Parathyroid adenoma (tissue), 2 donors: ENCODE measurements around the gene CD44.
A peak's percentile ranks its signal among the peaks of the same experiment; 100 is the strongest.

Experiments
- H2AFZ ChIP-seq: fragments of 300-600 bp; sonication (generic); one replicate; pipeline ENCODE4 v1.7.0; 2017; ENCODE audit warnings: antibody characterized with exemption, mild to moderate bottlenecking
- H3K27ac ChIP-seq: fragments of 300-600 bp; sonication (generic); one replicate; pipeline ENCODE4 v1.7.0; 2017
- H3K27me3 ChIP-seq: fragments of 300-600 bp; sonication (generic); one replicate; pipeline ENCODE4 v1.7.0; 2017; ENCODE audit warnings: low read length; ENCODE audit not compliant: control insufficient read depth, insufficient read depth
- H3K36me3 ChIP-seq: fragments of 300-600 bp; sonication (generic); one replicate; pipeline ENCODE4 v1.7.0; 2017; ENCODE audit warnings: low read length; ENCODE audit not compliant: control insufficient read depth, insufficient read depth
- H3K4me1 ChIP-seq: fragments of 300-600 bp; sonication (generic); one replicate; pipeline ENCODE4 v1.7.0; 2017; ENCODE audit warnings: control low read depth
- H3K4me2 ChIP-seq: fragments of 300-600 bp; sonication (generic); one replicate; pipeline ENCODE4 v1.7.0; 2017; ENCODE audit warnings: low read length
- H3K4me3 ChIP-seq: fragments of 300-600 bp; sonication (generic); one replicate; pipeline ENCODE4 v1.7.0; 2017; ENCODE audit warnings: low read depth, low read length
- H3K79me2 ChIP-seq: fragments of 300-600 bp; sonication (generic); one replicate; pipeline ENCODE4 v1.7.0; 2017; ENCODE audit warnings: control low read depth
- H3K9ac ChIP-seq: fragments of 300-600 bp; sonication (generic); one replicate; pipeline ENCODE4 v1.7.0; 2017; ENCODE audit warnings: mild to moderate bottlenecking
- H3K9me3 ChIP-seq: fragments of 300-600 bp; sonication (generic); one replicate; pipeline ENCODE4 v1.7.0; 2017; ENCODE audit warnings: low read length; ENCODE audit not compliant: control insufficient read depth
- CTCF ChIP-seq: fragments of 300-600 bp; sonication (generic); IDR thresholded peaks from one replicate; pipeline ENCODE4 v1.7.0; 2017; ENCODE audit warnings: antibody characterized with exemption, mild to moderate bottlenecking
- donor health status: primary hyperparathyroidism.

Gene CD44

GRCh38 chr11:35183326-35183925 lies 44.5 kb downstream of the CD44 start:
- no peaks in the 10 kb centered on the region for H3K36me3 ChIP-seq

GRCh38 chr11:35185696-35186095 lies 46.7 kb downstream of the CD44 start:
- H3K9me3 ChIP-seq, result no peaks in the 10 kb centered on the region
- H3K9ac ChIP-seq, result no peak overlapping the region
- H2AFZ ChIP-seq, result no peak overlapping the region
- no peaks in the 10 kb centered on the region for H3K4me1 ChIP-seq
- no peaks in the 10 kb centered on the region for H3K79me2 ChIP-seq
- H3K36me3 ChIP-seq, result no peaks in the 10 kb centered on the region
- TF ChIP-seq CTCF, result no peak
- H3K4me3 ChIP-seq, result no peak overlapping the region
- no peak overlapping the region for H3K27ac ChIP-seq
- no peaks in the 10 kb centered on the region for H3K27me3 ChIP-seq
- no peak overlapping the region for H3K4me2 ChIP-seq

More at GRCh38 chr11:35183326-35183925, 44.5 kb downstream of the CD44 start:
- Histone ChIP-seq H3K9me3 (no peaks in the 10 kb centered on the region), H3K4me1 (peaks cover 3% of the 10 kb centered on the region), H3K27ac (no peak overlapping the region), H2AFZ (no peak overlapping the region), H3K27me3 (no peaks in the 10 kb centered on the region), H3K4me2 (no peak overlapping the region), H3K4me3 (no peak overlapping the region), H3K79me2 (no peaks in the 10 kb centered on the region), H3K9ac (no peak overlapping the region)
- TF ChIP-seq CTCF, result no peak

- no peak for TF ChIP-seq CTCF
Measured at GRCh38 chr11:35187996-35188395, 49.0 kb downstream of the CD44 start.

GRCh38 chr11:35190804-35191348 lies 51.9 kb downstream of the CD44 start:
- Histone ChIP-seq H3K4me1 (no peaks in the 10 kb centered on the region), H3K27ac (no peak overlapping the region)
- no peak for TF ChIP-seq CTCF

More at GRCh38 chr11:35187996-35188395, 49.0 kb downstream of the CD44 start:
- Histone ChIP-seq H3K79me2 (no peaks in the 10 kb centered on the region), H2AFZ (no peak overlapping the region), H3K27me3 (no peaks in the 10 kb centered on the region), H3K9me3 (no peaks in the 10 kb centered on the region), H3K4me3 (no peak overlapping the region), H3K27ac (no peak overlapping the region), H3K4me1 (no peaks in the 10 kb centered on the region), H3K4me2 (no peak overlapping the region), H3K9ac (no peak overlapping the region), H3K36me3 (no peaks in the 10 kb centered on the region)

GRCh38 chr11:35192347-35192746 lies 53.4 kb downstream of the CD44 start:
- H3K27ac ChIP-seq, result no peak overlapping the region
- H3K4me3 ChIP-seq, result no peak overlapping the region
- no peaks in the 10 kb centered on the region for H3K4me1 ChIP-seq
- no peaks in the 10 kb centered on the region for H3K27me3 ChIP-seq
- H2AFZ ChIP-seq, result peak overlapping the region; percentile 54
- no peak for TF ChIP-seq CTCF
- no peak overlapping the region for H3K9ac ChIP-seq
- no peak overlapping the region for H3K4me2 ChIP-seq
- H3K36me3 ChIP-seq, result no peaks in the 10 kb centered on the region
- no peaks in the 10 kb centered on the region for H3K79me2 ChIP-seq
- H3K9me3 ChIP-seq, result no peaks in the 10 kb centered on the region

More at GRCh38 chr11:35190804-35191348, 51.9 kb downstream of the CD44 start:
- Histone ChIP-seq H3K4me3 (no peak overlapping the region), H3K9ac (no peak overlapping the region), H3K4me2 (no peak overlapping the region), H3K27me3 (no peaks in the 10 kb centered on the region), H3K9me3 (no peaks in the 10 kb centered on the region), H2AFZ (no peak overlapping the region), H3K36me3 (no peaks in the 10 kb centered on the region), H3K79me2 (no peaks in the 10 kb centered on the region)
